T-helper 1 cell treated with Interleukin-12 subunit alpha and Interleukin-12 subunit beta and Interleukin-4 antibody, amounts not matched to agents 30 μg/mL and 1 μg/mL, for 36 hours (primary cell): ENCODE measurements around the gene FBXL15.

Experiments
- H3K27ac Mint-ChIP-seq: one replicate; pipeline ENCODE4 v1.8.0; 2021; ENCODE audit warnings: mild to moderate bottlenecking, mixed read lengths
- H3K27me3 Mint-ChIP-seq: one replicate; pipeline ENCODE4 v1.8.0; 2021; ENCODE audit warnings: low read depth, mixed read lengths
- H3K36me3 Mint-ChIP-seq: one replicate; pipeline ENCODE4 v1.8.0; 2021; ENCODE audit warnings: low read depth, mixed read lengths
- H3K4me1 Mint-ChIP-seq: one replicate; pipeline ENCODE4 v1.8.0; 2021; ENCODE audit warnings: low read depth, mixed read lengths
- H3K4me3 Mint-ChIP-seq: one replicate; pipeline ENCODE4 v1.8.0; 2021; ENCODE audit warnings: mild to moderate bottlenecking, moderate library complexity, mixed read lengths
- H3K9me3 Mint-ChIP-seq: one replicate; pipeline ENCODE4 v1.8.0; 2021; ENCODE audit warnings: mixed read lengths

Gene FBXL15

GRCh38 chr10:102420714-102421506 is at the start of gene FBXL15:
FBXL15 (plus strand) TSS chr10:102420836; CDS start chr10:102421130, 294 bp downstream.
- peaks cover 26% of the 10 kb centered on the region for H3K4me1 Mint-ChIP-seq

GRCh38 chr10:102371295-102371694 is 49.3 kb upstream of the FBXL15 start:
- Mint-ChIP-seq H3K36me3 (peaks cover 70% of the 10 kb centered on the region), H3K4me1 (no peaks in the 10 kb centered on the region), H3K27me3 (no peaks in the 10 kb centered on the region), H3K4me3 (no peak overlapping the region), H3K9me3 (no peaks in the 10 kb centered on the region), H3K27ac (no peak overlapping the region)

More at GRCh38 chr10:102420714-102421506, at the start of gene FBXL15:
- peak within 1 kb of the TSS; percentile 98 for H3K27ac Mint-ChIP-seq
- no peaks in the 10 kb centered on the region for H3K9me3 Mint-ChIP-seq
- peaks cover 6% of the 10 kb centered on the region for H3K36me3 Mint-ChIP-seq
- peaks cover 23% of the 10 kb centered on the region for H3K27me3 Mint-ChIP-seq
- peak within 1 kb of the TSS; percentile 99 for H3K4me3 Mint-ChIP-seq

DNA sequence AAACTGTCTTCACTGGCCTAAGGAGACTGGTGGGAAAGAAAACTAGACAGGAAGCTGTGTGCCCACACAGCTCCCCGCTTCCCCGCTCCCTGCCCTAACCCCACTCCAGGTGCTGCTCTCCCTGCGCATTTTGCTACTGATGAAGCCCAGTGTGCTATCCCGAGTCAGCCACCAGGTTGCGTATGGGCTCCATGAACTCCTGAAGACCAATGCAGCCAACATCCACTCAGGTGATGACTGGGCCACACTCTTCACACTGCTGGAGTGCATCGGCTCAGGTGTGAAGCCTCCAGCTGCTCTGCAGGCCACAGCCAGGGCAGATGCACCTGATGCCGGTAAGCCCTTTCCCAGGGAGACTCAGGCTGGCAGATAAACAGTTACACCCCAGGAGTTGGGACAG is 45.4 kb upstream of the FBXL15 start:
- Mint-ChIP-seq H3K27me3 (no peaks in the 10 kb centered on the region), H3K27ac (no peak overlapping the region), H3K9me3 (no peaks in the 10 kb centered on the region), H3K4me1 (no peaks in the 10 kb centered on the region), H3K4me3 (no peak overlapping the region), H3K36me3 (peaks cover 52% of the 10 kb centered on the region)

DNA sequence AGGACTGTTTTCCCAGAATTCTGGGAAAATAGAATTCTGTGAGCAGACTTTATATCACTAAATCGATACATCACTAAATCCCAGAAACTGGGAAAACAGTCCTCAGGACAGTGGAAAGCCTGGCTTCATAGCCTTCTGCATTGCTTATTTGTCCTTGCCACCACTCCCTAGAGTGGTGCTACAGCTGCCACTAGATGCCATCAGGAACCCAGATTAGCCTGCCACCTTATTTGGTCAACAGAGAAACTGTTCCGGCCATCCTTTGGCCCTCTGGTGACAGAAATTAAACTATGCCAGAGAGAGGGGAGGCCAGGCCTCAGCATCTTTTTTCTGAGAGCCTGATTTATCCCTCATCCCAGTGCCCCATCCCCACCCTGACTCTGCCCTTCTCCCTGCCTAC is 44.8 kb upstream of the FBXL15 start:
- H3K4me1 Mint-ChIP-seq, result no peaks in the 10 kb centered on the region
- no peaks in the 10 kb centered on the region for H3K9me3 Mint-ChIP-seq
- peaks cover 47% of the 10 kb centered on the region for H3K36me3 Mint-ChIP-seq
- H3K27ac Mint-ChIP-seq, result no peak overlapping the region
- no peaks in the 10 kb centered on the region for H3K27me3 Mint-ChIP-seq
- H3K4me3 Mint-ChIP-seq, result no peak overlapping the region

GRCh38 chr10:102376901-102377300 is 43.7 kb upstream of the FBXL15 start:
- Mint-ChIP-seq H3K27me3 (no peaks in the 10 kb centered on the region), H3K9me3 (no peaks in the 10 kb centered on the region), H3K36me3 (peaks cover 42% of the 10 kb centered on the region), H3K4me3 (no peak overlapping the region), H3K27ac (no peak overlapping the region), H3K4me1 (no peaks in the 10 kb centered on the region)

GRCh38 chr10:102379383-102379782 is 41.3 kb upstream of the FBXL15 start:
- Mint-ChIP-seq H3K4me3 (no peak overlapping the region), H3K4me1 (peaks cover 6% of the 10 kb centered on the region), H3K27me3 (no peaks in the 10 kb centered on the region), H3K9me3 (no peaks in the 10 kb centered on the region), H3K27ac (no peak overlapping the region), H3K36me3 (peaks cover 31% of the 10 kb centered on the region)

- H3K36me3 Mint-ChIP-seq, result peaks cover 21% of the 10 kb centered on the region
- H3K9me3 Mint-ChIP-seq, result no peaks in the 10 kb centered on the region
- H3K27me3 Mint-ChIP-seq, result no peaks in the 10 kb centered on the region
- no peak overlapping the region for H3K27ac Mint-ChIP-seq
- no peak overlapping the region for H3K4me3 Mint-ChIP-seq
- peaks cover 12% of the 10 kb centered on the region for H3K4me1 Mint-ChIP-seq
Measured at GRCh38 chr10:102381983-102382382, 38.7 kb upstream of the FBXL15 start.

DNA sequence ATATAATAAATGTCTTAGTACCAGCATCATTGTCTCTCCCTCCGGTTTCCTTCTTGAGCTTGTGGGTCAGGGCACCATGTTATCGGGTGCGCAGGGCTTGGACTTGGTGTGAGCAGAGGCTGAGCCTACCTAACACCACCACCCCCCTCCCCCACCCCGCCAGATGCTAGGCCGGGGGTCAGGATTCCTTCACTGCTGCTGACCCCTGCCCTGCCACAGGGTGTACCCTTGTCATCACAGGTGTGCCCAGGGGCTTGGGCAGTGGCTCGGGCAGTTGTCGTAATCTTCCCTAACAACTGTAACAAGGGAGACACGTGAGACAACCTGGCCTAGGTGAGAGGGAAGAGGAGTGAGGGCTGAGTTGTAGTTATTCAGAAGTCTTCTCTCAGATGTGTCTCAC is 37.8 kb upstream of the FBXL15 start:
- Mint-ChIP-seq H3K36me3 (peaks cover 21% of the 10 kb centered on the region), H3K4me1 (peaks cover 12% of the 10 kb centered on the region), H3K27me3 (no peaks in the 10 kb centered on the region), H3K9me3 (no peaks in the 10 kb centered on the region), H3K4me3 (no peak overlapping the region), H3K27ac (no peak overlapping the region)

GRCh38 chr10:102384053-102384452 is 36.6 kb upstream of the FBXL15 start:
- Mint-ChIP-seq H3K4me1 (peaks cover 12% of the 10 kb centered on the region), H3K9me3 (no peaks in the 10 kb centered on the region), H3K4me3 (no peak overlapping the region), H3K36me3 (peaks cover 18% of the 10 kb centered on the region), H3K27me3 (no peaks in the 10 kb centered on the region), H3K27ac (no peak overlapping the region)

DNA sequence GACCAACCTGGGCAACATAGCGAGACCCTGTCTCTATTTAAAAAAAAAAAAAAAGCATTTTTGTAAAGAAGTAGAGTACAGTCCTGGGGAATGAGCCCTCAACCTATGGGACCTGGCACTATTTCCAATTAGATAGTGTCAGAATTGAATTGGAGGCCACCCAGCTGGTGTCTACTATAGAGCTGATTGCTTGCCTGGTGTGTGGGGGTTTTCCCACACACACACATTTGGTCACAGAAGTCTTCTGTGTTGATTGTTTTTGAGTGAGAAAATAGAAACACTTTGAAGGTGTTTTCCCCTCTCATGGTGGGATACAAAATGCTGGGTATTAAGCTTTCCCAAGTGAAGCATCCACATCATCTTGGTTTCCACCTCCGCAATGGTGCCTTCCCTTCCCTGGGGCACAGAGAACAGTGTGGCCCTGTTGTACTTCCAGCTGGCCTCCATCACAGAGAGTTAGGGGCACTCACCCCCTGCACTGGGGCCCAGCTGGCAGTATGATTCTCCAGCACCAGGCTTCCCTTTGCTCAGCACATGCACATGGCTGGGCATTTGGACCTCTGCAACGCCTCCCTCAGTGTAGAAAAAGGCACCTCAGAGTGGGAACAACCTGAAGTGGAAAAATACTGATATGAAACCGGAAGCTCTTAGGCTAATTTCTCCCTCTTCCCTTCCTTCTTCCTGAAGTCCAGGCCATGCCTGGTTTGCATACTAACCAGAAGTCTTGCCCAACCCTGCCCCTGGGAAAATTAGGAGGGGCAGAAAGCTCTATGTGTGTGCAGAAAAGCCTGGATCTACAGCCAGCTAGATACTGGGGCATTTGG is 35.8 kb upstream of the FBXL15 start:
- no peak overlapping the region for H3K4me3 Mint-ChIP-seq
- H3K9me3 Mint-ChIP-seq, result no peaks in the 10 kb centered on the region
- peaks cover 1% of the 10 kb centered on the region for H3K27me3 Mint-ChIP-seq
- H3K4me1 Mint-ChIP-seq, result peaks cover 12% of the 10 kb centered on the region
- H3K27ac Mint-ChIP-seq, result no peak overlapping the region
- peaks cover 13% of the 10 kb centered on the region for H3K36me3 Mint-ChIP-seq

- H3K9me3 Mint-ChIP-seq, result no peaks in the 10 kb centered on the region
Measured at GRCh38 chr10:102389894-102390293, 30.7 kb upstream of the FBXL15 start.

DNA sequence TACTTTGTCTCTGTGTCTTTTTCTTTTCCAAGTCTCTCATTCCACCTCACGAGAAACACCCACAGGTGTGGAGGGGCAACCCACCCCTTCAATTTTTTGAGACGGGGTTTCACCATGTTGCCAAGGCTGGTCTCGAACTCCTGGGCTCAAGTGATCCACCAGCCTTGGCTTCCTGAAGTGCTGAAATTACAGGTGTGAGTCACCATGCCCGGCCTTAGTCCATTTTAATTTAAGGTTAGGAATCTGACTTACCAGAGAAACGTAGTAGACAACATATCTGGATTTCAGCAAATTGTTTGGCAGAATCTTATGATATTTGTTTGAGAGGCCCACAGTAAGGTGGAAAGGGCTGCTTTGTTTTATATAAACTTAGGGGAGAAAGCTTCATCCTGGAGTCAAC is 28.3 kb upstream of the FBXL15 start:
- Mint-ChIP-seq H3K27ac (peak overlapping the region; percentile 28), H3K36me3 (peaks cover 16% of the 10 kb centered on the region), H3K27me3 (peaks cover 5% of the 10 kb centered on the region), H3K4me3 (no peak overlapping the region), H3K9me3 (no peaks in the 10 kb centered on the region), H3K4me1 (peaks cover 23% of the 10 kb centered on the region)

More at GRCh38 chr10:102389894-102390293, 30.7 kb upstream of the FBXL15 start:
- peaks cover 17% of the 10 kb centered on the region for H3K4me1 Mint-ChIP-seq
- H3K27ac Mint-ChIP-seq, result no peak overlapping the region
- peaks cover 1% of the 10 kb centered on the region for H3K36me3 Mint-ChIP-seq
- H3K4me3 Mint-ChIP-seq, result no peak overlapping the region
- H3K27me3 Mint-ChIP-seq, result peaks cover 5% of the 10 kb centered on the region

DNA sequence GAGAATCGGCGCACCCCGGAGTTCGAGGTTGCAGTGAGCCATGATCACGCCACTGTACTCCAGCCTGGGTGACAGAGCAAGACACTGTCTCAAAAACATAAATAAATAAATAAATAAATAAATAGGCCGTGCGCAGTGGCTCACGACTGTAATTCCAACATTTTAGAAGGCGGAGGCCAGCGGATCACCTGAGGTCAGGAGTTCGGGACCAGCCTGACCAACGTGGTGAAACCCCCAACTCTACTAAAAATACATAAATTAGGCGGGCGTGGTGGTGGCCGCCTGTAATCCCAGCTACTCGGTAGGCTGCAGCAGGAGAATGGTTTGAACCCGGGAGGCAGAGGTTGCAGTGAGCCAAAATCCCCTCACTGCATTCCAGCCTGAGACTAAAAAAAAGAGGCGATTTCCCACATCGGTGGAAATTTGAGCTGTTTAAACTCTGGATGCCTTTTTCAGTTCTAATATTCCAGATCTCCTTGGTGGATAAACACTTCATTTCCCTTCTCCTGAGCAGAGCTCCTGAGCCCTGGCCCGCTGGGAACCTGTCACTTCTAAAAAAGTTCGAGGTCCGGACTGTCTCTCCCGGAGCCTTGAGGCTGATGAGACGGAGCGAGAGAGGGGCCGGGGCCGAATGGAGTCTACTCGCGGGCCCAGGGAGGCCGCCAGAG is 27.1 kb upstream of the FBXL15 start:
- no peaks in the 10 kb centered on the region for H3K9me3 Mint-ChIP-seq
- peak overlapping the region; percentile 97 for H3K27ac Mint-ChIP-seq
- peak overlapping the region; percentile 90 for H3K4me3 Mint-ChIP-seq
- peaks cover 5% of the 10 kb centered on the region for H3K27me3 Mint-ChIP-seq
- peaks cover 29% of the 10 kb centered on the region for H3K36me3 Mint-ChIP-seq
- H3K4me1 Mint-ChIP-seq, result peaks cover 35% of the 10 kb centered on the region

- H3K27ac Mint-ChIP-seq, result peak overlapping the region; percentile 97
- peaks cover 38% of the 10 kb centered on the region for H3K4me1 Mint-ChIP-seq
- H3K36me3 Mint-ChIP-seq, result peaks cover 32% of the 10 kb centered on the region
- H3K27me3 Mint-ChIP-seq, result peaks cover 5% of the 10 kb centered on the region
- H3K9me3 Mint-ChIP-seq, result no peaks in the 10 kb centered on the region
- H3K4me3 Mint-ChIP-seq, result peak overlapping the region; percentile 90
Measured at GRCh38 chr10:102394079-102394800, 26.4 kb upstream of the FBXL15 start.
